Heart right ventricle (tissue), 16 donors: ENCODE results near the gene DLX2. TPM values are rescaled to one million over a fixed set of nuclear protein-coding genes. Genes with fewer than 3 reads are reported as not detected.

ENCODE experiments used
- ATAC-seq, 8 donors: fragments of 200-7000 bp; cut with Tn5 transposase; one replicate each; pipeline ENCODE4 v1.9.1; 2020; ENCODE audit warnings: mild to moderate bottlenecking in 8 of 8, moderate library complexity in 8 of 8, moderate number of reproducible peaks in 1 of 8
- DNase-seq, 2 donors: peaks; one replicate each; pipeline ENCODE4 v3.0.0-alpha.2; 2020
- H3K27ac ChIP-seq, 10 donors: fragments of 200-600 bp; sonication (generic) in 2 of 10; one replicate each; pipeline versions ENCODE4 v1.5.0 to v1.8.0; 2020 to 2022; ENCODE audit warnings: mild to moderate bottlenecking in 3 of 10
- H3K27me3 ChIP-seq, 7 donors: fragments of 200-600 bp; one replicate each; pipeline ENCODE4 v1.8.0; 2021 to 2022; ENCODE audit warnings: mild to moderate bottlenecking in 2 of 7
- H3K36me3 ChIP-seq, 9 donors: fragments of 200-600 bp; sonication (generic) in 1 of 9; one replicate each; pipeline versions ENCODE4 v1.5.0 to v1.8.0; 2020 to 2022; ENCODE audit warnings: mild to moderate bottlenecking in 2 of 9
- H3K4me1 ChIP-seq, 9 donors: fragments of 200-600 bp; sonication (generic) in 1 of 9; one replicate each; pipeline versions ENCODE4 v1.5.0 to v1.8.0; 2020 to 2022; ENCODE audit warnings: mild to moderate bottlenecking in 4 of 9
- H3K4me3 ChIP-seq, 10 donors: fragments of 200-600 bp; sonication (generic) in 2 of 10; one replicate each; pipeline versions ENCODE4 v1.5.0 to v1.8.0; 2020 to 2022; ENCODE audit warnings: mild to moderate bottlenecking in 7 of 10, moderate library complexity in 2 of 10
- H3K9me3 ChIP-seq, 11 donors: fragments of 200-600 bp in 10 of 11; sonication (generic) in 2 of 11; one replicate each; pipeline versions ENCODE4 v1.5.0 to v1.8.0; 2013 to 2022; ENCODE audit warnings: mild to moderate bottlenecking in 2 of 11, control low read depth in 1 of 11, moderate library complexity in 1 of 11
- CTCF ChIP-seq, 9 donors: fragments of 200-600 bp; sonication (generic) in 2 of 9; IDR thresholded peaks; one replicate each; pipeline versions ENCODE4 v1.5.0 to v1.8.0; 2021 to 2022; ENCODE audit warnings: antibody characterized with exemption in 9 of 9, mild to moderate bottlenecking in 5 of 9, moderate library complexity in 1 of 9
- WGBS, 2 donors: extraction: QIAGEN DNeasy Blood & Tissue Kit; methylation state at CpG; one replicate each; pipeline ENCODE4 v1.1.7; 2013; ENCODE audit warnings: inconsistent platforms in 1 of 2; 5-methylcytosine and 5-hydroxymethylcytosine counted together
- intact Hi-C, 10 donors: fragments of 100-400 bp; cut with DNase I; formaldehyde crosslinking; loops; one replicate each; pipeline versions ENCODE4 v1.11.1 to v1.14.2; 2022
- polyA plus RNA-seq, 2 donors: library from polyadenylated mRNA; stranded (reverse); fragments of 200-250 nt; gene quantifications; one replicate each; pipeline ENCODE4 v1.2.3, GENCODE V29; 2013
- total RNA-seq, 10 donors: library from RNA; stranded (reverse); fragmentation: NEBNext Ultra II Directional in 3 of 10; extraction: Animal tissue kit (Norgen Biotek cat#: 25700) in 3 of 10; gene quantifications; one replicate each; pipeline versions ENCODE4 v1.2.1 to v1.2.4, GENCODE V29; 2021 to 2023
- donor health status: Arrhythmogenic right ventricular cardiomyopathy.
- donor health status: ischemic (EF 13 %, LVEDD 7.1; RV severe dilation, severe dysfunction).
- donor health status: healthy with polysubstance abuse.
- donor health status: DM: no; HTN: yes; CAD: no.
- donor health status: DM: no; HTN: no; CAD: no.
- donor health status: ischemic (EF 25% LVEDD 6.9; RV normal size, moderate dysfunction).
- donor health status: ischemic (EF 25% LVEDD 5.7; RV mildly dilated, moderate dysfunction).
- donor health status: healthy.
- donor health status: DM: yes; HTN: yes; CAD: no.
- donor health status: Ischemic cardiomyopathy.
- donor health status: ischemic (EF 35%, LVEDD 5.7; RV mildly dilated, moderate dysfunction).
- donor health status: nonischemic (EF 11% LVEDD 7.7; RV severe dilation, severe dysfunction).
- donor health status: DM: yes; HTN: yes; CAD: no.
- donor health status: PGD.
- donor health status: ischemic (EF 29% LVEDD 5.4; RV normal size, mild dysfunction).
- donor health status: nonischemic (EF 23%, LVEDD 6.1; RV moderate dilation, normal function).

DLX2 gene
- total and polyA plus RNA-seq, 12 donors, result 0.11 TPM; not detected in 11

- 2% methylated on average over 51 of the region's 51 CpGs for WGBS, 2 donors
- H3K27ac ChIP-seq, result no peak overlapping the region
- intact Hi-C loops, result no loop called here
- DNase-seq (peak in 1 of 2 donors; percentile 36), ATAC-seq (peak in 7 of 8 donors; percentile 26 to 48 (median 40))
- peaks cover 95 to 100% (median 100%) of the 10 kb centered on the region in 7 donors for H3K27me3 ChIP-seq
- no peak for TF ChIP-seq CTCF (IDR thresholded peaks at IDR 0.05)
- H3K9me3 ChIP-seq, result no peaks in the 10 kb centered on the region
- no peaks in the 10 kb centered on the region for H3K36me3 ChIP-seq
- H3K4me3 ChIP-seq, result peak overlapping the region in 9 of 10 donors; percentile 20 to 53 (median 44)
- peaks cover 25 to 64% (median 53%) of the 10 kb centered on the region in 9 donors for H3K4me1 ChIP-seq
Measured at GRCh38 chr2:172095146-172095904, 7.4 kb downstream of the DLX2 start.

- peak in 1 of 2 donors; percentile 13 for DNase-seq
- no peak for TF ChIP-seq CTCF (IDR thresholded peaks at IDR 0.05)
- ATAC-seq, result peak in 4 of 8 donors; percentile 4 to 24 (median 14)
- Histone ChIP-seq H3K27ac (no peak overlapping the region), H3K36me3 (no peaks in the 10 kb centered on the region), H3K4me1 (peaks cover 18 to 56% (median 45%) of the 10 kb centered on the region in 9 donors), H3K4me3 (peak overlapping the region; percentile 1 to 53 (median 40)), H3K27me3 (peaks cover 95 to 100% (median 100%) of the 10 kb centered on the region in 7 donors), H3K9me3 (no peaks in the 10 kb centered on the region)
- intact Hi-C loops, result no loop called here
- 2 to 3% methylated on average over 63 to 66 of the region's 66 CpGs for WGBS, 2 donors
Measured at GRCh38 chr2:172094294-172095145, 8.2 kb downstream of the DLX2 start.

GRCh38 chr2:172093416-172094293, 9.0 kb downstream of the DLX2 start:
- H3K4me3 ChIP-seq, result peak overlapping the region in 1 of 10 donors; percentile 1
- peaks cover 18 to 50% (median 37%) of the 10 kb centered on the region in 9 donors for H3K4me1 ChIP-seq
- no peak for DNase-seq
- intact Hi-C loops, result no loop called here
- peaks cover 95 to 100% (median 100%) of the 10 kb centered on the region in 7 donors for H3K27me3 ChIP-seq
- no peak for ATAC-seq
- WGBS, 2 donors, result 12 to 15% methylated on average over 18 of the region's 18 CpGs
- no peaks in the 10 kb centered on the region for H3K36me3 ChIP-seq
- no peak for TF ChIP-seq CTCF (IDR thresholded peaks at IDR 0.05)
- H3K27ac ChIP-seq, result no peak overlapping the region
- H3K9me3 ChIP-seq, result no peaks in the 10 kb centered on the region
